ENCODE measurements around the gene MRTO4.

Gene MRTO4

GRCh38 chr1:19251305-19252196, at the start of gene MRTO4, which contains the start of gene EMC1:
TSS of gene MRTO4 (plus strand) at chr1:19251805. CDS start at chr1:19251836, 31 bp downstream.
TSS of gene EMC1 (minus strand) at chr1:19251524. CDS start at chr1:19251509, 15 bp downstream.
- ATAC-seq = peak; percentile 96

GRCh38 chr1:19202396-19202795, 49.2 kb upstream of the MRTO4 start:
- no peak for TF ChIP-seq ESRRG (CRISPR knock-in tag; IDR thresholded peaks at IDR 0.05)
- TF ChIP-seq ISL1 (CRISPR knock-in tag; IDR thresholded peaks at IDR 0.05) = no peak
- TF ChIP-seq CSRNP3 (CRISPR knock-in tag; IDR thresholded peaks at IDR 0.05) = no peak
- TF ChIP-seq TCF4 (CRISPR knock-in tag; IDR thresholded peaks at IDR 0.05; ENCODE audit: borderline replicate concordance) = no peak
- TF ChIP-seq PPARA (CRISPR knock-in tag; IDR thresholded peaks at IDR 0.05; ENCODE audit: borderline replicate concordance) = no peak
- no peak for TF ChIP-seq ZC3H10 (CRISPR knock-in tag; IDR thresholded peaks at IDR 0.05)
- TF ChIP-seq ZNF8 (CRISPR knock-in tag; IDR thresholded peaks at IDR 0.05) = no peak
- TF ChIP-seq TSHZ2 (CRISPR knock-in tag; IDR thresholded peaks at IDR 0.05) = no peak
- TF ChIP-seq GLIS3 (CRISPR knock-in tag; IDR thresholded peaks at IDR 0.05) = no peak
- no peak for TF ChIP-seq ZFP30 (CRISPR knock-in tag; IDR thresholded peaks at IDR 0.05)
- no peak for TF ChIP-seq ARNTL (CRISPR knock-in tag; IDR thresholded peaks at IDR 0.05; ENCODE audit: borderline replicate concordance, low read depth)
- no peak for TF ChIP-seq ZFP3 (CRISPR knock-in tag; IDR thresholded peaks at IDR 0.05)
- TF ChIP-seq CREB5 (CRISPR knock-in tag; IDR thresholded peaks at IDR 0.05; ENCODE audit: low read depth) = no peak
- TF ChIP-seq CSDC2 (CRISPR knock-in tag; IDR thresholded peaks at IDR 0.05) = no peak
- no peak for TF ChIP-seq BACH2 (CRISPR knock-in tag; IDR thresholded peaks at IDR 0.05; ENCODE audit: borderline replicate concordance)
- ATAC-seq = no peak

More at GRCh38 chr1:19251305-19252196, at the start of gene MRTO4, which contains the start of gene EMC1:
- peak; percentile 17; the same call in 1 of the 2 replicates for TF ChIP-seq SNAI2 (CRISPR knock-in tag; IDR thresholded peaks at IDR 0.05)
- no peak for TF ChIP-seq CSDC2 (CRISPR knock-in tag; IDR thresholded peaks at IDR 0.05)
- no peak for TF ChIP-seq ZNF8 (CRISPR knock-in tag; IDR thresholded peaks at IDR 0.05)
- TF ChIP-seq POU6F1 (CRISPR knock-in tag; IDR thresholded peaks at IDR 0.05; ENCODE audit: borderline replicate concordance, low read depth) = no peak
- TF ChIP-seq RARB (CRISPR knock-in tag; IDR thresholded peaks at IDR 0.05) = no peak

- TF ChIP-seq ISL1 (CRISPR knock-in tag; IDR thresholded peaks at IDR 0.05) (no peak), CSDC2 (CRISPR knock-in tag; IDR thresholded peaks at IDR 0.05) (no peak), OSR1 (CRISPR knock-in tag; IDR thresholded peaks at IDR 0.05) (no peak), ZFP3 (CRISPR knock-in tag; IDR thresholded peaks at IDR 0.05) (no peak), CSRNP3 (CRISPR knock-in tag; IDR thresholded peaks at IDR 0.05) (no peak), BACH2 (CRISPR knock-in tag; IDR thresholded peaks at IDR 0.05; ENCODE audit: borderline replicate concordance) (no peak), ZNF565 (CRISPR knock-in tag; conservative IDR thresholded peaks at IDR 0.05; ENCODE audit: low read depth) (no peak), TCF4 (CRISPR knock-in tag; IDR thresholded peaks at IDR 0.05; ENCODE audit: borderline replicate concordance) (no peak), ZNF70 (CRISPR knock-in tag; IDR thresholded peaks at IDR 0.05) (no peak), POU6F1 (CRISPR knock-in tag; IDR thresholded peaks at IDR 0.05; ENCODE audit: borderline replicate concordance, low read depth) (no peak), PATZ1 (CRISPR knock-in tag; IDR thresholded peaks at IDR 0.05; ENCODE audit: borderline replicate concordance) (no peak), SNAI2 (CRISPR knock-in tag; IDR thresholded peaks at IDR 0.05) (no peak), ZFP30 (CRISPR knock-in tag; IDR thresholded peaks at IDR 0.05) (no peak), ZNF8 (CRISPR knock-in tag; IDR thresholded peaks at IDR 0.05) (no peak)
- peak; percentile 46; the same call in 2 of the 3 replicates for ATAC-seq
Observed at GRCh38 chr1:19203440-19203839, 48.2 kb upstream of the MRTO4 start.

All from SK-N-SH treated with all-trans-retinoic acid at 6 μM for 48 hours (cell line).